HG03342 (cell line): ENCODE data around the gene DOK3.
"Not testable (repeated sequence)": the region's sequence is repeated elsewhere in the genome, so short reads cannot be mapped to it uniquely, and the experiment has no call there.

Source experiments
- ATAC-seq: cut with Tn5 transposase; IDR thresholded peaks from one replicate; pipeline ENCODE4 v1.9.1; 2021; ENCODE audit warnings: mild to moderate bottlenecking, moderate library complexity; ENCODE audit not compliant: unreplicated experiment

Gene DOK3

GRCh38 chr5:177498013-177498787, 11.4 kb downstream of the DOK3 start:
- no peak for ATAC-seq

GRCh38 chr5:177497292-177498012, 12.2 kb downstream of the DOK3 start, which contains the start of gene PDLIM7:
PDLIM7 (minus strand) TSS chr5:177497604; CDS start chr5:177496512, 1,092 bp downstream.
- peak; percentile 74 for ATAC-seq

GRCh38 chr5:177496727-177497291, 12.8 kb downstream of the DOK3 start:
- no peak for ATAC-seq

- no peak for ATAC-seq
Observed at GRCh38 chr5:177496070-177496726, 13.4 kb downstream of the DOK3 start.

- no peak for ATAC-seq
Observed at GRCh38 chr5:177495243-177496060, 14.2 kb downstream of the DOK3 start.

GRCh38 chr5:177494346-177495195, 15.1 kb downstream of the DOK3 start:
- ATAC-seq, result no peak

GRCh38 chr5:177493795-177494345, 15.8 kb downstream of the DOK3 start:
- ATAC-seq, result no peak

- no peak for ATAC-seq
Observed at GRCh38 chr5:177492841-177493240, 16.8 kb downstream of the DOK3 start.

- ATAC-seq, result no peak
Observed at GRCh38 chr5:177491983-177492746, 17.5 kb downstream of the DOK3 start.

GRCh38 chr5:177491429-177491945, 18.1 kb downstream of the DOK3 start:
- no peak for ATAC-seq

- ATAC-seq, result no peak
Observed at GRCh38 chr5:177490992-177491391, 18.6 kb downstream of the DOK3 start.

- no peak for ATAC-seq
Observed at GRCh38 chr5:177490311-177490991, 19.2 kb downstream of the DOK3 start.

- ATAC-seq, result no peak
Observed at GRCh38 chr5:177489119-177489716, 20.4 kb downstream of the DOK3 start.

GRCh38 chr5:177487975-177488374, 21.7 kb downstream of the DOK3 start:
- no peak for ATAC-seq

- no peak for ATAC-seq
Observed at GRCh38 chr5:177487144-177487543, 22.5 kb downstream of the DOK3 start.

- ATAC-seq, result no peak
Observed at GRCh38 chr5:177486256-177486655, 23.4 kb downstream of the DOK3 start.

- not testable (repeated sequence) for ATAC-seq
Observed at GRCh38 chr5:177485753-177486152, 23.9 kb downstream of the DOK3 start.
